ENCODE results near the gene ERN1.

DNA sequence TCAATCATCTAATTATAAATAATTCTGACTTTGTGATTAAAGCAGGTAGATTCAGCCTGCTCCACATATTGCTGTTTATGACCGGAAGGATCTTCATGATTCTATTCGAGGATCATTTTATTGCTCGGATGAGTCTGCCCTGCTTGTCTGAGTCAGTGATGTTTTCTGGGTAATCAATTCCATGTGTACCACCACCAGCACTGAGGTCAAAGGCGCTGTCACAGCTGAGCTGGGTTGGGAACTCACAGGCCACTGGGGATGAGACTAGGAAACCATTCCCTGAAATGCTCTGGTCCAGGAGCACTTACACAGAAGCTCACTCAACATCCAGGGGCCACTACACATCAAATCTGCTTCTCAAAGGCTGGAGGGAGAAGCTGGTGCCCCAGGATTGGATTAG is 30.4 kb upstream of the ERN1 start:
- TF ChIP-seq, protein P1, sequence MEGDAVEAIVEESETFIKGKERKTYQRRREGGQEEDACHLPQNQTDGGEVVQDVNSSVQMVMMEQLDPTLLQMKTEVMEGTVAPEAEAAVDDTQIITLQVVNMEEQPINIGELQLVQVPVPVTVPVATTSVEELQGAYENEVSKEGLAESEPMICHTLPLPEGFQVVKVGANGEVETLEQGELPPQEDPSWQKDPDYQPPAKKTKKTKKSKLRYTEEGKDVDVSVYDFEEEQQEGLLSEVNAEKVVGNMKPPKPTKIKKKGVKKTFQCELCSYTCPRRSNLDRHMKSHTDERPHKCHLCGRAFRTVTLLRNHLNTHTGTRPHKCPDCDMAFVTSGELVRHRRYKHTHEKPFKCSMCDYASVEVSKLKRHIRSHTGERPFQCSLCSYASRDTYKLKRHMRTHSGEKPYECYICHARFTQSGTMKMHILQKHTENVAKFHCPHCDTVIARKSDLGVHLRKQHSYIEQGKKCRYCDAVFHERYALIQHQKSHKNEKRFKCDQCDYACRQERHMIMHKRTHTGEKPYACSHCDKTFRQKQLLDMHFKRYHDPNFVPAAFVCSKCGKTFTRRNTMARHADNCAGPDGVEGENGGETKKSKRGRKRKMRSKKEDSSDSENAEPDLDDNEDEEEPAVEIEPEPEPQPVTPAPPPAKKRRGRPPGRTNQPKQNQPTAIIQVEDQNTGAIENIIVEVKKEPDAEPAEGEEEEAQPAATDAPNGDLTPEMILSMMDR (conservative IDR thresholded peaks at IDR 0.05 in 1 of 2, IDR thresholded peaks at IDR 0.05 in 1 of 2; ENCODE audit: low read depth in 1 of 2, low read length in 2 of 2) = no peak
- no peak for TF ChIP-seq EZH2 (IDR thresholded peaks at IDR 0.05; ENCODE audit: low read length, missing control alignments)
